ENCODE data around the gene DGCR8. TPM values are rescaled to one million over a fixed set of nuclear protein-coding genes. Genes with fewer than 3 reads are reported as not detected.

The DGCR8 gene
- total RNA-seq, 5 donors from 2014 or later (not counting 1 experiment from before 2014, with no cell fraction given): 38.4 to 48.1 (median 45.1) TPM

- POLR2A ChIA-PET: no interaction called here
- Histone ChIP-seq H3K9me3 (no peaks in the 10 kb centered on the region), H3K27me3 (replicated peaks in 1 of 2; ENCODE audit: control insufficient read depth in 2 of 2, extremely low read depth in 1 of 2, insufficient read depth in 2 of 2, low read length in 1 of 2) (no peaks in the 10 kb centered on the region), H3K27ac (ENCODE audit: low read length) (no peak overlapping the region), H3K36me3 (ENCODE audit: control insufficient read depth in 2 of 2, extremely low read depth in 1 of 2, insufficient read depth in 1 of 2, low read length in 1 of 2) (peaks cover 6 to 12% of the 10 kb centered on the region in 2 donors), H3K4me3 (ENCODE audit: control insufficient read depth in 1 of 2, extremely low read depth in 1 of 2, low read length in 1 of 2) (no peak overlapping the region), H3K4me1 (ENCODE audit: control insufficient read depth in 1 of 2, extremely low read depth in 1 of 2, insufficient read depth in 2 of 2, low read length in 2 of 2) (peaks cover 4 to 57% of the 10 kb centered on the region in 2 experiments)
- Mint-ChIP-seq H3K27me3 (no peaks in the 10 kb centered on the region), H3K4me1 (peaks cover 30 to 46% (median 41%) of the 10 kb centered on the region in 3 donors), H3K27ac (no peak overlapping the region), H3K9me3 (no peaks in the 10 kb centered on the region), H3K36me3 (no peaks in the 10 kb centered on the region), H3K4me3 (no peak overlapping the region)
- ATAC-seq (replicated peaks in 1 of 4) (no peak), DNase-seq (no peak)
- CTCF ChIA-PET: no interaction called here
- 91% methylated on average over 13 of the region's 13 CpGs for WGBS (ENCODE audit: insufficient coverage)
Measured at GRCh38 chr22:20137113-20137512, 57.1 kb downstream of the DGCR8 start.

GRCh38 chr22:20137671-20138416, 57.8 kb downstream of the DGCR8 start:
- no peaks in the 10 kb centered on the region for H3K27me3 ChIP-seq (replicated peaks in 1 of 2; ENCODE audit: control insufficient read depth in 2 of 2, extremely low read depth in 1 of 2, insufficient read depth in 2 of 2, low read length in 1 of 2)
- 66% methylated on average over 19 of the region's 26 CpGs for WGBS (ENCODE audit: insufficient coverage)
- H3K4me3 ChIP-seq (ENCODE audit: control insufficient read depth in 1 of 2, extremely low read depth in 1 of 2, low read length in 1 of 2): no peak overlapping the region
- H3K9me3 Mint-ChIP-seq: no peaks in the 10 kb centered on the region
- ATAC-seq (replicated peaks in 1 of 4): no peak
- CTCF ChIA-PET: no interaction called here
- H3K36me3 ChIP-seq (ENCODE audit: control insufficient read depth in 2 of 2, extremely low read depth in 1 of 2, insufficient read depth in 1 of 2, low read length in 1 of 2): peaks cover 8 to 12% of the 10 kb centered on the region in 2 donors
- H3K4me1 Mint-ChIP-seq: peaks cover 25 to 42% (median 36%) of the 10 kb centered on the region in 3 donors
- DNase-seq: no peak
- H3K27ac ChIP-seq (ENCODE audit: low read length): no peak overlapping the region
- POLR2A ChIA-PET: no interaction called here
- H3K27ac Mint-ChIP-seq: peak overlapping the region in 1 of 2 donors; percentile 16
- no peaks in the 10 kb centered on the region for H3K9me3 ChIP-seq
- H3K27me3 Mint-ChIP-seq: no peaks in the 10 kb centered on the region
- H3K4me3 Mint-ChIP-seq: no peak overlapping the region
- peaks cover 2 to 50% of the 10 kb centered on the region in 2 experiments for H3K4me1 ChIP-seq (ENCODE audit: control insufficient read depth in 1 of 2, extremely low read depth in 1 of 2, insufficient read depth in 2 of 2, low read length in 2 of 2)
- H3K36me3 Mint-ChIP-seq: no peaks in the 10 kb centered on the region

- H3K27ac Mint-ChIP-seq: no peak overlapping the region
- 87% methylated on average over 4 of the region's 4 CpGs for WGBS (ENCODE audit: insufficient coverage)
- no peak overlapping the region for H3K4me3 Mint-ChIP-seq
- Histone ChIP-seq H3K4me1 (ENCODE audit: control insufficient read depth in 1 of 2, extremely low read depth in 1 of 2, insufficient read depth in 2 of 2, low read length in 2 of 2) (peaks cover 2 to 45% of the 10 kb centered on the region in 2 experiments), H3K27ac (ENCODE audit: low read length) (no peak overlapping the region), H3K9me3 (no peaks in the 10 kb centered on the region), H3K4me3 (ENCODE audit: control insufficient read depth in 1 of 2, extremely low read depth in 1 of 2, low read length in 1 of 2) (no peak overlapping the region), H3K36me3 (ENCODE audit: control insufficient read depth in 2 of 2, extremely low read depth in 1 of 2, insufficient read depth in 1 of 2, low read length in 1 of 2) (peaks cover 8 to 12% of the 10 kb centered on the region in 2 donors), H3K27me3 (replicated peaks in 1 of 2; ENCODE audit: control insufficient read depth in 2 of 2, extremely low read depth in 1 of 2, insufficient read depth in 2 of 2, low read length in 1 of 2) (no peaks in the 10 kb centered on the region)
- POLR2A ChIA-PET: no interaction called here
- DNase-seq (no peak), ATAC-seq (replicated peaks in 1 of 4) (no peak)
- H3K9me3 Mint-ChIP-seq: no peaks in the 10 kb centered on the region
- CTCF ChIA-PET: no interaction called here
- H3K36me3 Mint-ChIP-seq: no peaks in the 10 kb centered on the region
- no peaks in the 10 kb centered on the region for H3K27me3 Mint-ChIP-seq
- peaks cover 20 to 37% (median 31%) of the 10 kb centered on the region in 3 donors for H3K4me1 Mint-ChIP-seq
Measured at GRCh38 chr22:20138417-20138738, 58.3 kb downstream of the DGCR8 start.

GRCh38 chr22:20138868-20139267, 58.8 kb downstream of the DGCR8 start:
- ChIA-PET POLR2A (no interaction called here), CTCF (no interaction called here)
- H3K4me3 ChIP-seq (ENCODE audit: control insufficient read depth in 1 of 2, extremely low read depth in 1 of 2, low read length in 1 of 2): no peak overlapping the region
- ATAC-seq (replicated peaks in 1 of 4) (no peak), DNase-seq (no peak)
- H3K27ac ChIP-seq (ENCODE audit: low read length): no peak overlapping the region
- Mint-ChIP-seq H3K36me3 (peaks cover 1% of the 10 kb centered on the region), H3K4me1 (peaks cover 15 to 32% (median 26%) of the 10 kb centered on the region in 3 donors), H3K27ac (no peak overlapping the region), H3K4me3 (no peak overlapping the region), H3K9me3 (no peaks in the 10 kb centered on the region), H3K27me3 (no peaks in the 10 kb centered on the region)
- WGBS (ENCODE audit: insufficient coverage): 88% methylated on average over 13 of the region's 16 CpGs
- H3K9me3 ChIP-seq: no peaks in the 10 kb centered on the region
- peaks cover 8 to 12% of the 10 kb centered on the region in 2 donors for H3K36me3 ChIP-seq (ENCODE audit: control insufficient read depth in 2 of 2, extremely low read depth in 1 of 2, insufficient read depth in 1 of 2, low read length in 1 of 2)
- H3K27me3 ChIP-seq (replicated peaks in 1 of 2; ENCODE audit: control insufficient read depth in 2 of 2, extremely low read depth in 1 of 2, insufficient read depth in 2 of 2, low read length in 1 of 2): no peaks in the 10 kb centered on the region
- peaks cover under 1 to 41% of the 10 kb centered on the region in 2 experiments for H3K4me1 ChIP-seq (ENCODE audit: control insufficient read depth in 1 of 2, extremely low read depth in 1 of 2, insufficient read depth in 2 of 2, low read length in 2 of 2)

DNA sequence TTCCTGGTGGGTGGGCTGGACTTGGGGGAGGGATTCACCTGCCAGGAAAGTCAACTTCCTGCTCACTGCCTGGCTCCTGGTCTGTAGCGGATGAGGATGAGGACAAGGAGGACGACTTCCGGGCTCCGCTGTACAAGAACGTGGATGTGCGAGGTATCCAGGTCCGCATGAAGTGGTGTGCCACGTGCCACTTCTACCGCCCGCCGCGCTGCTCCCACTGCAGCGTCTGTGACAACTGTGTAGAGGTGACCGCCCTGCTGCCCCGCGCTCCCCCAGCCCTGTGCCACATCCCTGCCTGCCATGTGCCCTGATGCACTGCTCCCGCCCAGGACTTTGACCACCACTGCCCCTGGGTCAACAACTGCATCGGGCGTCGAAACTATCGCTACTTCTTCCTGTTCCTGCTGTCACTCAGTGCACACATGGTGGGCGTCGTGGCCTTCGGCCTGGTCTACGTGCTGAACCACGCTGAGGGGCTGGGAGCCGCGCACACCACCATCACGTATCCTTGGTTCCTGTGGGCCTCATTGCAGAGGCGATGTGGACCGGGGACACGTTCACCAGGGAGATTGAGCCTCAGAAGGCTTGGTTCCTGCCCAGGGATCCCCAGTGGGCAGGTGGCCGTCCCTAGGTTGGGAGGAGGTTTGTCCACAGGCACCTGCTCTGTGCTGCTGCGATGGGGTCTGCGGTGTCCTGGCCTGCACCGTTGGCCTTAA, 59.5 kb downstream of the DGCR8 start:
- no peaks in the 10 kb centered on the region for H3K27me3 ChIP-seq (replicated peaks in 1 of 2; ENCODE audit: control insufficient read depth in 2 of 2, extremely low read depth in 1 of 2, insufficient read depth in 2 of 2, low read length in 1 of 2)
- H3K9me3 ChIP-seq: no peaks in the 10 kb centered on the region
- Mint-ChIP-seq H3K27me3 (no peaks in the 10 kb centered on the region), H3K4me1 (peaks cover 8 to 26% (median 20%) of the 10 kb centered on the region in 3 donors), H3K9me3 (no peaks in the 10 kb centered on the region), H3K36me3 (peaks cover 2% of the 10 kb centered on the region), H3K4me3 (no peak overlapping the region), H3K27ac (no peak overlapping the region)
- DNase-seq (no peak), ATAC-seq (replicated peaks in 1 of 4) (no peak)
- H3K27ac ChIP-seq (ENCODE audit: low read length): no peak overlapping the region
- ChIA-PET POLR2A (no interaction called here), CTCF (no interaction called here)
- peaks cover 0 to 34% of the 10 kb centered on the region in 2 experiments for H3K4me1 ChIP-seq (ENCODE audit: control insufficient read depth in 1 of 2, extremely low read depth in 1 of 2, insufficient read depth in 2 of 2, low read length in 2 of 2)
- no peak overlapping the region for H3K4me3 ChIP-seq (ENCODE audit: control insufficient read depth in 1 of 2, extremely low read depth in 1 of 2, low read length in 1 of 2)
- WGBS (ENCODE audit: insufficient coverage): 95% methylated on average over 31 of the region's 36 CpGs
- peaks cover 8 to 13% of the 10 kb centered on the region in 2 donors for H3K36me3 ChIP-seq (ENCODE audit: control insufficient read depth in 2 of 2, extremely low read depth in 1 of 2, insufficient read depth in 1 of 2, low read length in 1 of 2)

DNA sequence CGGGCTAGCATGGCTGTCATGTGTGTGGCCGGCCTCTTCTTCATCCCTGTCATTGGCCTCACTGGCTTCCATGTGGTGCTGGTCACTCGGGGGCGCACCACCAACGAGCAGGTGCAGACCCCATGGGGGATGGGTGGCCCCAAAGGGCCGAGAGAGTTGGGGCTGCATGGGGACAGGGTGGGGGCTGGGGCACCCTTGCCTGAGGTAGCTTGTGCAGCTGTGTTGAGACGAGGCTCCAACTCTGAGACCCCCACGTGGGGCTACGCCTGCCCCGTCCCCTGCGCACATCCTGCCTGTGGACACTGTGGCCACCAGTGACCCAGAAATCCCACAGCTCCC, 60.0 kb downstream of the DGCR8 start:
- no peak overlapping the region for H3K4me3 Mint-ChIP-seq
- no peak for ATAC-seq (replicated peaks in 1 of 4)
- H3K9me3 ChIP-seq: no peaks in the 10 kb centered on the region
- peaks cover 0 to 29% of the 10 kb centered on the region in 2 experiments for H3K4me1 ChIP-seq (ENCODE audit: control insufficient read depth in 1 of 2, extremely low read depth in 1 of 2, insufficient read depth in 2 of 2, low read length in 2 of 2)
- WGBS (ENCODE audit: insufficient coverage): 98% methylated on average over 9 of the region's 11 CpGs
- no peaks in the 10 kb centered on the region for H3K9me3 Mint-ChIP-seq
- peaks cover 2% of the 10 kb centered on the region for H3K36me3 Mint-ChIP-seq
- H3K27ac Mint-ChIP-seq: no peak overlapping the region
- no peaks in the 10 kb centered on the region for H3K27me3 Mint-ChIP-seq
- ChIA-PET CTCF (no interaction called here), POLR2A (no interaction called here)
- no peak overlapping the region for H3K27ac ChIP-seq (ENCODE audit: low read length)
- H3K4me3 ChIP-seq (ENCODE audit: control insufficient read depth in 1 of 2, extremely low read depth in 1 of 2, low read length in 1 of 2): no peak overlapping the region
- H3K36me3 ChIP-seq (ENCODE audit: control insufficient read depth in 2 of 2, extremely low read depth in 1 of 2, insufficient read depth in 1 of 2, low read length in 1 of 2): peaks cover 8 to 14% of the 10 kb centered on the region in 2 donors
- no peak for DNase-seq
- peaks cover 6 to 22% (median 15%) of the 10 kb centered on the region in 3 donors for H3K4me1 Mint-ChIP-seq
- no peaks in the 10 kb centered on the region for H3K27me3 ChIP-seq (replicated peaks in 1 of 2; ENCODE audit: control insufficient read depth in 2 of 2, extremely low read depth in 1 of 2, insufficient read depth in 2 of 2, low read length in 1 of 2)
